HG03520 (cell line): ENCODE results near the gene MT1H.
"Not testable (repeated sequence)": the region's sequence is repeated elsewhere in the genome, so short reads cannot be mapped to it uniquely, and the experiment has no call there.

Experiments used
- ATAC-seq: cut with Tn5 transposase; IDR thresholded peaks from one replicate; pipeline ENCODE4 v1.9.1; 2021; ENCODE audit warnings: mild to moderate bottlenecking, moderate library complexity; ENCODE audit not compliant: unreplicated experiment

Gene MT1H

GRCh38 chr16:56669005-56669839 lies at the start of gene MT1H:
Gene MT1H (plus strand): TSS chr16:56669814. CDS start chr16:56669885, 71 bp downstream.
- ATAC-seq: no peak

DNA sequence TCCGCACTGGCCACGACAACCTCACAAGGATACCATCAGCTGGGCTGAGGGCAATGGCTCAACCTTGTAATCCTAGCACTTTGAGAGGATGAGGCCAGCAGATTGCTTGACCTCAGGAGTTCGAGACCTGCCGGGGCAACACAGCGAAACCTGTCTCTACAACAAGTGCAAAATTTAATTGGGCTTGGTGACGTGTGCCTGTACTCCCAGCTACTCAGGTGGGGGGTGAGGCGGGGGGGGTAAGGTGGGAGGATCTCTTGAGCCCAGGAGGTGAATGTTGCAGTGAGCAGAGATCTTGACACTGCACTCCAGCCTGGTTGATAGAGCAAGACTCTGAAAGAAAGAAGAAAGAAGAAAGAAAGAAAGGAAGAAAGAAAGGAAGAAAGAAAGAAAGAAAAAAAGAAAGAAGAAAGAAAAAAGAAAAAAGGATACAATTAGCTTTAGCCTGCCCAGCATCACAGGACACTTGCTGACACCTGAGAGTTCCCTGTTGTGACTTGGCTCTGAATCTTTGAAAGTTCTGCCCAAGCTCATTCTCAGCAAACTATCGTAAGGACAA lies 49.2 kb upstream of the MT1H start:
- no peak for ATAC-seq

GRCh38 chr16:56621665-56622445 lies 47.8 kb upstream of the MT1H start:
- not testable (repeated sequence) for ATAC-seq

DNA sequence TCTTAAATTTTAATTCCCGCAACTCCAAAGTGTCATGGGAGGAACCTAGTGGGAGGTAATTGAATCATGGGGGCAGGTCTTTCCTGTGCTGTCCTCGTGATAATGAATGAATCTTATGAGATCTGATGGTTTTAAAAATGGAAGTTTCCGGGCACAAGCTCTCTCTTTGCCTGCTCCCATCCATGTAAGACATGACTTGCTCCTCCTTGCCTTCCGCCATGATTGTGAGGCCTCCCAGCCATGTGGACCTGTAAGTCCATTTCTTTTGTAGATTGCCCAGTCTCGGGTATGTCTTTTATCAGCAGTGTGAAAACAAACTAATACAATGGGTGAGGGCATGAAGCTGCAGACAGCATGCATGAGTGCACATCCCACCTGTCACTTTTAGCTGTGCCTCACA lies 46.4 kb upstream of the MT1H start:
- ATAC-seq: not testable (repeated sequence)

- ATAC-seq: no peak
These were observed 46.0 kb upstream of the MT1H start for GRCh38 chr16:56623637-56624036.

- ATAC-seq: no peak
These were observed 44.3 kb upstream of the MT1H start, which contains the start of gene MT1E for GRCh38 chr16:56625140-56625942. Gene MT1E (plus strand): TSS chr16:56625781. CDS start chr16:56625852, 71 bp downstream.

- ATAC-seq: no peak
These were observed 43.5 kb upstream of the MT1H start for GRCh38 chr16:56625943-56626654.

GRCh38 chr16:56626685-56627084 lies 42.9 kb upstream of the MT1H start:
- ATAC-seq: no peak

- ATAC-seq: no peak
These were observed 40.9 kb upstream of the MT1H start for GRCh38 chr16:56628486-56629350.

- no peak for ATAC-seq
These were observed 40.1 kb upstream of the MT1H start for GRCh38 chr16:56629531-56629930.

- ATAC-seq: peak; percentile 85
These were observed 39.5 kb upstream of the MT1H start for GRCh38 chr16:56630134-56630533.

GRCh38 chr16:56631197-56631596 lies 38.4 kb upstream of the MT1H start:
- no peak for ATAC-seq

- no peak for ATAC-seq
These were observed 37.8 kb upstream of the MT1H start for GRCh38 chr16:56631832-56632155.

GRCh38 chr16:56632156-56632847 lies 37.3 kb upstream of the MT1H start, which contains the start of gene MT1M:
Gene MT1M (plus strand): TSS chr16:56632659. CDS start chr16:56632732, 73 bp downstream.
- ATAC-seq: no peak

DNA sequence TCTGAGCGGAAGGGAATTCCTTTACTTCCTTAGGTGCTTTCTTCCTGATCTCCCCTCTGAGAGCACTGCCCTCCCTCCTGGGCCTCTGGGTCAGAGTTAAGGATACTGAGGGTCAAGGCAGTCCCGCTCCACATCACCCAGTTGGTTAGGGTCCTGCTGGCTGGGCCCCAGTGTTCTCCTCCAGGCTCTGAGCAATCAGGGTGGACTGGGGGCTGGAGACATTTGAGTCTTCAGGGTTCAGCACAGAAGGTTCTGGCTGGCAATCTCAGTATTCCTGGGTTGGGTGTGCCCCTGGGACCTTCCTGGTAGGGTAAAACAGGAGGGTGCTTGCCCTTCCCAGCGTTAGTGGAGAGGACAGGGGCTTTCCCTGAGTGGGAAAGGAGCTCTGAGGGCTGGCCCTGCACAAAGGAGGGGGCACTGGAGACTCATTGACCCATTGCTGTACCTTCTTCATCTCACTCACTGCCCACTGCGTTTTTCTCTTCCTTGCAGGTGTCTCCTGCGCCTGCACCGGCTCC lies 36.7 kb upstream of the MT1H start:
- no peak for ATAC-seq

DNA sequence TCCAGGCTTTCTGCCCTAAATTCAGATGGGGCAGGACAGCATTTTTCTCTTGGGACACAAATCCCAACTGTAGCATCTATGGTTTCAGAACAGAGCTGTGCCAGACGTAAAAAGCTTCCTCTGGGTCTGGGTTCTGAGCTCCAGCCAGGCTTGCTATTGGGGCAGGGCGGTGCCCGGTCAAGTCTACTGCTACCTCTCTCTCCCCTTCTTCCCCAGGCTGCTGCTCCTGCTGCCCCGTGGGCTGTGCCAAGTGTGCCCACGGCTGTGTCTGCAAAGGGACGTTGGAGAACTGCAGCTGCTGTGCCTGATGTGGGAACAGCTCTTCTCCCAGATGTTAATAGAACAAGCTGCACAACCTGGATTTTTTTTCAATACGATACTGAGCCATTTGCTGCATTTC lies 36.1 kb upstream of the MT1H start:
- ATAC-seq: no peak

GRCh38 chr16:56634715-56635440 lies 34.7 kb upstream of the MT1H start:
- ATAC-seq: no peak
